Activated T-cell treated with anti-CD3 and anti-CD28 coated beads, Interleukin-2, amount 50 U/mL, for 1 hour (primary cell): ENCODE results near the gene HLCS.

Experiments used
- DNase-seq: peaks from one replicate; pipeline ENCODE4 v3.0.0-alpha.2; 2020

The HLCS gene

GRCh38 chr21:36713746-36714145, 252.7 kb downstream of the HLCS start:
- no peak for DNase-seq

- DNase-seq, result no peak
Observed at GRCh38 chr21:36710729-36711048, 255.8 kb downstream of the HLCS start.

GRCh38 chr21:36709868-36710728, 256.4 kb downstream of the HLCS start:
- no peak for DNase-seq

- no peak for DNase-seq
Observed at GRCh38 chr21:36709030-36709867, 257.2 kb downstream of the HLCS start.

DNA sequence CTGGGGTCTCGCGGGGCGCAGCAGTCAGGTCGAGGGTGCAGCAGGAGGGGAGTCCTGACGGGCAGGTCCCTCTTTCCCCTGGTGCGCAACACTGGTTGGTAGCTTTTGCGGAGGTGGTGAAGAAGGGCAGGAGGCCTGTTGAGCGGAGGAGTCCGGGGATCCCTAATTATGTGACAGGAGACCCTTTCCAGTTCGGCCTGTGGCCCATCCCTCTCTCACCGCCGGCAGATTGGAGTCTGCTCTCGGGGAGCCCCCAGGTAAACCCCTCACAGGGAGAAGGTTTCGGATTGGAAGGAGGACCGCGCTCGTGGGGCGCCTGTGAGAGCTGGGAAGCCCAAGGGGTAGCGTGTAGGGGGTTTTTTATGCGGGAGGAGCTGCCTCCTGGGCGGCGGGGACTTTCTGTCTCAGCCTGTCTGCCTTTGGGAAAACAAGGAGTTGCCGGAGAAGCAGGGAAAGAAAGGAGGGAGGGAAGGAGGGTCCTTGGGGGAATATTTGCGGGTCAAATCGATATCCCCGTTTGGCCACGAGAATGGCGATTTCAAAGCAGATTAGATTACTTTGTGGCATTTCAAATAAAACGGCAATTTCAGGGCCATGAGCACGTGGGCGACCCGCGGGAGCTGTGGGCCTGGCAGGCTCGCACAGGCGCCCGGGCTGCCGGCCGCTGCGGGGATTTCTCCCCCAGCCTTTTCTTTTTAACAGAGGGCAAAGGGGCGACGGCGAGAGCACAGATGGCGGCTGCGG, 258.0 kb downstream of the HLCS start:
- no peak for DNase-seq

DNA sequence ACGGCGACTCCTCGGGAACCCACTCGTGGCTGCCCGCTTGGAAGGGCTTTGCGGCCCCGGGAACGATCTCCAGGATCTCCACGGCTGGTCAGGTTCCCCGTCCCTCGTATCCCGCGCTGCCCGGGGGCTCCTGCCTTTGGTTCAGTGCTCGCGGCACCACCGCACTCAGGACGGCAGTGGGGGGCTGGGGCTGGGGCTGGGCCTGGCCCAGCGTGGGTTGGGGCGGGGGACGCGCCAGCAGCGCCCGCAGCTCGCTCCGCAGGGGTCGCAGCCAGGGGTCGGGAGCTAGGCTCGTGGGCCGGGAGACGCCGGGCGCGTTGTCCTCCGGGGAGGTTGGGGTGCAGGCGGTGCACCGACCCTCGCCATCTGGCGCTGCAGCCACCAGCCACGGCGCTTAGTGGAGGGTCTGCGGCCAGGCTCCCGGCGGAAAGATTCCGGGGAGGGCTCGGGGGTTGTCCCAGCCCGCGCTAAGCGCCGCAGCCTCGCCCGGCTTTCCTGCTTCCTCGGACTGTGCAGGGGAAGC, 258.6 kb downstream of the HLCS start:
- no peak for DNase-seq

DNA sequence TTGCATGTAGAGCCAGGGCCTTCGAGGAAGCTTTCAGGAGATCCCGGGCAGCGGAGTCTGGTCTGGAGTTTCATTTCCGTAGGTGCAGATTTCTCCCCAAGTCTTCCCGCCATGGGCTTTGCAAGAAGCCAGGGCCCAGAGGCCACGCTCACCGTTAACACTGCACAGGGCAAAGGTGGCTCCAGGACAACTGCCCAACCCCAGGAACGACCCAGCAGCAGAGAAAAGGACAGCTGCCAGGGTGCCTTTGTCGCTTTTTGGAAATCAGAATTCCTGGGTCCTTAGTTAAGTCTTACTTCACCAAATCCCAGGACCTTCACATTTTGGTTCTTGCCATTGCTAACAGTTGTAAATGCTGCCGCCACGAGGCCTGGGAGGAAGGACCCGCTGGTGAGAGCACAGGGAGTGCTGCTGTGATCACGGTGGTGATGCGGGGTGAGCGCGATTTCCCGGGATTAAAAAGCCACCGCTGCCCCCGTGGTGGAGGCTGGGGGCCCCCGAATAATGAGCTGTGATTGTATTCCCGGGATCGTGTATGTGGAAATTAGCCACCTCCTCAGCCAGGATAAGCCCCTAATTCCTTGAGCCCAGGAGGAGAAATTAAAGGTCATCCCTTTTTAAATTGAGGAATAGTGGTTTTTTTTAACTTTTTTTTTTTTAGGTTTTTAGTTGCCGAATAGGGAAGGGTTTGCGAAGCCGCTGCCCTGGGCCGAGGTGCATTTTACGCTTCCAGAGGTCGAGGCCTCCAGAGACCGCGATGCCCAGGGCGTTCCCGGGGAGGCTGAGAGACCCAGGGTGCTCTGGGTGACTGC, 259.3 kb downstream of the HLCS start:
- no peak for DNase-seq

DNA sequence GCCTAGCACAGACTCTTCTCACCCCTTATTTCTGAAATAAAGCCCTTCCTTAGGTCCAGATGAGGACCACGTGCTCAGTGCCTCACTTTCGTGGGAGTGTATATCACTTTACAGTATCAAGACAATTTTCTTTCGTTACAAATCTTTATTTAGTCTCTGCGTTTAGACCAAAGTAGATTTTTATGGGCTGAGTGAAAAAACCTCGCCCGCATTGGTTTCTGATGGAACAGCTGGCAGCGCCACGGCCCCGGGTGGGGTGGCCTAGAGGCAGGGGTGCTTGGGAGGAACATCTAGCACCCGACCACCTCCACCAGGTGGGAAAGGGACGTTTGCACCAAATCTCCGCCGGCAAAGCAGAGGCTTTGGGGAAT, 260.0 kb downstream of the HLCS start:
- DNase-seq, result no peak

- DNase-seq, result no peak
Observed at GRCh38 chr21:36705679-36706481, 260.6 kb downstream of the HLCS start.

DNA sequence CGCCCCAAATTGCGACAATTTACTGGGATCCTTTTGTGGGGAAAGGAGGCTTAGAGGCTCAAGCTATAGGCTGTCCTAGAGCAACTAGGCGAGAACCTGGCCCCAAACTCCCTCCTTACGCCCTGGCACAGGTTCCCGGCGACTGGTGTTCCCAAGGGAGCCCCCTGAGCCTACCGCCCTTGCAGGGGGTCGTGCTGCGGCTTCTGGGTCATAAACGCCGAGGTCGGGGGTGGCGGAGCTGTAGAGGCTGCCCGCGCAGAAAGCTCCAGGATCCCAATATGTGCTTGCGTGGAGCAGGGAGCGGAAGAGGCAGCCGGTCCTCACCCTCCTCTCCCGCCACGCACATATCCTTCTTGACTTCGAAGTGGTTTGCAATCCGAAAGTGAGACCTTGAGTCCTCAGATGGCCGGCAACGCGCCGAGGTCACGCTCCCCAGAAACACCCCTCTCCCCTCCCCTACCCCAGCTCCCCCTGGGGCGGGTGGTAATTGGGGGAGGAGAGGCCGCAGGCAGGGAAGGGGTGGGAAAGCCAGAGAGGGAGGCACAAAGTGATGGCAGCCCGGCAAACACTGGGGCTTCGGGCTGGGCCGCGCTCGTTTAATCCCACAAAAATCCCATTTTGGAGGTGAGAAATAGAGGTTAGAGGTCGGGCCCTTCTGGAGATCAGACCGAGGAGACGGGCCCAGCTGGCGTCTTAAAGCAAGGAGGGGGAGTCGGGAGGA, 261.4 kb downstream of the HLCS start:
- no peak for DNase-seq

GRCh38 chr21:36704281-36704957, 262.1 kb downstream of the HLCS start:
- no peak for DNase-seq

DNA sequence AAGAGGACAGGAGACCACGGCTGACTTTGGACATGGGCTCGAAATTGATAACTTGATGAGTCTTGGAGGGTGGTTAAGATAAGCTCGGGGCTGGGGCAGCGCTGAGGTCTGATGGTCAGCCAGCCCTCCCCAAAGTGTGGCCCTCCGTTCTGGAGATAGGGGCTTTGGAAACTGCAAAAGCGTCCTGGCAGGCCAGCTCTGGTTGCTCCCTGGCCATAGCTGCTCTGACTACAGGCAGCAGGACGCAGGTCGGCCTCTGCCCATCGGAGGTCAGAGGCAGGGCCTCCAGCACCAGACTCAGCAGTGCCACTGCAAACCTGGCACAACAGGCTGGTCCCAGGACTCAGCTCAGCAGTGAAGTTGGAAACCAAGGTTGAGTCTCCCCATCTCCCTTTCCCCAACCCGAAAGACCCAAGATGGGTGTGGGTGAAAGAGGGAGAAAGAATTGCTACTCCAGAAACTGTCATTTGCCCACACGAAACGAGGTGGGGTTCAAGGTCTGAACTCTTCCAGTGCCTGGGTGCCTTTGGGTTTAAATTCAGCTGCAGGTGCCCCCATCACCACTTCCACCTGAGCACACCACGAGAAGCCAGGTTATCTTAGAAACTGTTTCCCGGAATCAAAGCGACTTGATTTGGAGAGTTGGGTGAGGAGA, 262.7 kb downstream of the HLCS start:
- DNase-seq, result no peak

DNA sequence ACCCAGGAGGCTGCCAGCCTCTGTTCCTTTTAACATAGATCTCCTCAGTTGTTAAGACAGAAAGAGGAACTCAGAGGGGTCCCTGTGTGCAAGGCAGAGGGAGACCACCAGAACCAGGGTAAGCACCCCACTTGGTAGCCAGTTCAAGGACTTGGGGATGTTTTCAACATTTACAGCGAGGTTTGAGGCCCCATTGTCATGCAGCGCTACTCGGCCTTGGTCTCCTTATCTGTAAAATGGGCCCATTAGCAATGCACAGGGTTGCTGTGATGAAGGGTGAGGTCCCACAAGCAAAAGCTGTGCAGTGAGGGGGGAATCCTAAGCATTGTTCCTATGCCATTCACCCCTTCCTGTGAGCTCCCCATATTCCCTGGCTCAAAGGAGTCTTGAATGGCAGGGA, 263.3 kb downstream of the HLCS start:
- no peak for DNase-seq

- DNase-seq, result no peak
Observed at GRCh38 chr21:36702622-36702968, 263.9 kb downstream of the HLCS start.

GRCh38 chr21:36701756-36702621, 264.5 kb downstream of the HLCS start:
- DNase-seq, result no peak

GRCh38 chr21:36700971-36701755, 265.3 kb downstream of the HLCS start:
- no peak for DNase-seq
